ENCODE data around the gene EEF2KMT.

The EEF2KMT gene

GRCh38 chr16:5042574-5043171 lies 54.9 kb downstream of the EEF2KMT start:
- Histone ChIP-seq H3K36me3 (ENCODE audit: insufficient read depth, low read length) (no peaks in the 10 kb centered on the region), H3K9ac (ENCODE audit: low read depth, low read length, poor library complexity, severe bottlenecking) (no peak overlapping the region), H3K4me3 (ENCODE audit: low read length, poor library complexity, severe bottlenecking) (no peak overlapping the region), H3K9me3 (ENCODE audit: insufficient read depth, low read depth, low read length) (no peaks in the 10 kb centered on the region), H2AFZ (ENCODE audit: low read length) (no peak overlapping the region), H3K4me2 (ENCODE audit: low read depth, low read length, poor library complexity, severe bottlenecking) (no peak overlapping the region), H3K79me2 (ENCODE audit: insufficient read depth, low read length) (no peaks in the 10 kb centered on the region), H3K4me1 (ENCODE audit: insufficient read depth, low read length, poor library complexity, severe bottlenecking) (no peaks in the 10 kb centered on the region), H3K27me3 (ENCODE audit: insufficient read depth, low read length, poor library complexity, severe bottlenecking) (no peaks in the 10 kb centered on the region), H4K20me1 (ENCODE audit: insufficient read depth, low read length, poor library complexity, severe bottlenecking) (no peaks in the 10 kb centered on the region), H3K9me2 (replicated peaks; ENCODE audit: low read depth, low read length) (no peaks in the 10 kb centered on the region), H3F3A (ENCODE audit: low read depth) (no peaks in the 10 kb centered on the region)
- TF ChIP-seq, protein P1, sequence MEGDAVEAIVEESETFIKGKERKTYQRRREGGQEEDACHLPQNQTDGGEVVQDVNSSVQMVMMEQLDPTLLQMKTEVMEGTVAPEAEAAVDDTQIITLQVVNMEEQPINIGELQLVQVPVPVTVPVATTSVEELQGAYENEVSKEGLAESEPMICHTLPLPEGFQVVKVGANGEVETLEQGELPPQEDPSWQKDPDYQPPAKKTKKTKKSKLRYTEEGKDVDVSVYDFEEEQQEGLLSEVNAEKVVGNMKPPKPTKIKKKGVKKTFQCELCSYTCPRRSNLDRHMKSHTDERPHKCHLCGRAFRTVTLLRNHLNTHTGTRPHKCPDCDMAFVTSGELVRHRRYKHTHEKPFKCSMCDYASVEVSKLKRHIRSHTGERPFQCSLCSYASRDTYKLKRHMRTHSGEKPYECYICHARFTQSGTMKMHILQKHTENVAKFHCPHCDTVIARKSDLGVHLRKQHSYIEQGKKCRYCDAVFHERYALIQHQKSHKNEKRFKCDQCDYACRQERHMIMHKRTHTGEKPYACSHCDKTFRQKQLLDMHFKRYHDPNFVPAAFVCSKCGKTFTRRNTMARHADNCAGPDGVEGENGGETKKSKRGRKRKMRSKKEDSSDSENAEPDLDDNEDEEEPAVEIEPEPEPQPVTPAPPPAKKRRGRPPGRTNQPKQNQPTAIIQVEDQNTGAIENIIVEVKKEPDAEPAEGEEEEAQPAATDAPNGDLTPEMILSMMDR (conservative IDR thresholded peaks at IDR 0.05; ENCODE audit: low read length): no peak
- no peak for TF ChIP-seq EZH2phosphoT487 (IDR thresholded peaks at IDR 0.05; ENCODE audit: borderline replicate concordance)

DNA sequence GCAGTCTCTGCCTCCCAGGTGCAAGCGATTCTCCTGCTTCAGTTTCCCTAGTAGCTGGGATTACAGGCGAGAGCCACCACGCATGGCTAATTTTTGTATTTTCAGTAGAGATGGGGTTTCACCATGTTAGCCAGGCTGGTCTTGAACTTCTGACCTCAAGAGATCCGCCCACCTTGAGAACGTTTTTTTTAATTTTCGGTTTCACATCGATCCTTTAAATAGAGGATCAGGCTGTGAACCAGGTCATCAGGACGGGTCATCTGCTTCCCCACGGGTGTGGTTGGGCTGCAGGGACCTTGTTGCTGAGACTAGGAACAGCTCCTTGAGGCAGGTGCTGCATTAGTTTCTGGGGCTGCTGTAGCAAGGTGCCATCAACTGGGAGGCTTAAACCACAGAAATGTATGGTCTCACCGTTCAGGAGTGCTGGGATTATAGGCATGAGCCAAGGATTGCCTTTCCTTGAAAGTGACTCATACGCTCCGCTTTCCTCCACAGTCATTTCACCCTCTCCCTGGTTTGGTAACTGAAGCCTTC lies 55.9 kb downstream of the EEF2KMT start:
- no peak overlapping the region for H3K4me2 ChIP-seq (ENCODE audit: low read depth, low read length, poor library complexity, severe bottlenecking)
- H2AFZ ChIP-seq (ENCODE audit: low read length): no peak overlapping the region
- H3K27me3 ChIP-seq (ENCODE audit: insufficient read depth, low read length, poor library complexity, severe bottlenecking): no peaks in the 10 kb centered on the region

GRCh38 chr16:5040451-5040850 lies 57.1 kb downstream of the EEF2KMT start:
- TF ChIP-seq EZH2phosphoT487 (IDR thresholded peaks at IDR 0.05; ENCODE audit: borderline replicate concordance): no peak
- TF ChIP-seq, protein P1 (conservative IDR thresholded peaks at IDR 0.05; ENCODE audit: low read length): no peak
- no peaks in the 10 kb centered on the region for H3K27me3 ChIP-seq (ENCODE audit: insufficient read depth, low read length, poor library complexity, severe bottlenecking)
- H3K9ac ChIP-seq (ENCODE audit: low read depth, low read length, poor library complexity, severe bottlenecking): no peak overlapping the region
- no peaks in the 10 kb centered on the region for H3F3A ChIP-seq (ENCODE audit: low read depth)
- H3K9me3 ChIP-seq (ENCODE audit: insufficient read depth, low read depth, low read length): no peaks in the 10 kb centered on the region
- no peaks in the 10 kb centered on the region for H3K9me2 ChIP-seq (replicated peaks; ENCODE audit: low read depth, low read length)
- H2AFZ ChIP-seq (ENCODE audit: low read length): no peak overlapping the region
- H4K20me1 ChIP-seq (ENCODE audit: insufficient read depth, low read length, poor library complexity, severe bottlenecking): no peaks in the 10 kb centered on the region
- H3K4me2 ChIP-seq (ENCODE audit: low read depth, low read length, poor library complexity, severe bottlenecking): no peak overlapping the region
- H3K4me3 ChIP-seq (ENCODE audit: low read length, poor library complexity, severe bottlenecking): no peak overlapping the region
- no peaks in the 10 kb centered on the region for H3K79me2 ChIP-seq (ENCODE audit: insufficient read depth, low read length)
- H3K4me1 ChIP-seq (ENCODE audit: insufficient read depth, low read length, poor library complexity, severe bottlenecking): no peaks in the 10 kb centered on the region
- H3K36me3 ChIP-seq (ENCODE audit: insufficient read depth, low read length): no peaks in the 10 kb centered on the region

More for the DNA sequence above, 55.9 kb downstream of the EEF2KMT start:
- Histone ChIP-seq H3F3A (ENCODE audit: low read depth) (no peaks in the 10 kb centered on the region), H3K36me3 (ENCODE audit: insufficient read depth, low read length) (no peaks in the 10 kb centered on the region), H3K79me2 (ENCODE audit: insufficient read depth, low read length) (no peaks in the 10 kb centered on the region), H4K20me1 (ENCODE audit: insufficient read depth, low read length, poor library complexity, severe bottlenecking) (no peaks in the 10 kb centered on the region), H3K4me3 (ENCODE audit: low read length, poor library complexity, severe bottlenecking) (no peak overlapping the region), H3K9me3 (ENCODE audit: insufficient read depth, low read depth, low read length) (no peaks in the 10 kb centered on the region), H3K4me1 (ENCODE audit: insufficient read depth, low read length, poor library complexity, severe bottlenecking) (no peaks in the 10 kb centered on the region), H3K9ac (ENCODE audit: low read depth, low read length, poor library complexity, severe bottlenecking) (no peak overlapping the region), H3K9me2 (replicated peaks; ENCODE audit: low read depth, low read length) (no peaks in the 10 kb centered on the region)
- TF ChIP-seq, protein P1 (conservative IDR thresholded peaks at IDR 0.05; ENCODE audit: low read length): no peak
- no peak for TF ChIP-seq EZH2phosphoT487 (IDR thresholded peaks at IDR 0.05; ENCODE audit: borderline replicate concordance)
